NCI-H510A treated with DMSO at 0.1 percent for 48 hours (cell line): Measurements from ENCODE around the gene TPCN2.
A peak's percentile ranks its signal among the peaks of the same experiment; 100 is the strongest.
"Not testable (repeated sequence)": the region's sequence is repeated elsewhere in the genome, so short reads cannot be mapped to it uniquely, and the experiment has no call there.

ENCODE experiments used
- DNase-seq: peaks from one replicate; lab custom pipeline; 2025; lab: John Stamatoyannopoulos, UW

Gene TPCN2

GRCh38 chr11:69048694-69049489 lies at the start of gene TPCN2:
Gene TPCN2 (plus strand): TSS chr11:69048932. CDS start chr11:69048998, 66 bp downstream.
- peak; percentile 95 for DNase-seq

GRCh38 chr11:68999093-68999747 lies 49.5 kb upstream of the TPCN2 start:
- no peak for DNase-seq

- DNase-seq = not testable (repeated sequence)
These were observed 48.9 kb upstream of the TPCN2 start for GRCh38 chr11:68999748-69000355.

GRCh38 chr11:69000391-69000790 lies 48.3 kb upstream of the TPCN2 start:
- DNase-seq = no peak

- DNase-seq = no peak
These were observed 47.9 kb upstream of the TPCN2 start for GRCh38 chr11:69000831-69001242.

GRCh38 chr11:69001243-69002081 lies 47.3 kb upstream of the TPCN2 start:
- no peak for DNase-seq

- DNase-seq = no peak
These were observed 46.6 kb upstream of the TPCN2 start for GRCh38 chr11:69002110-69002569.

- no peak for DNase-seq
These were observed 46.0 kb upstream of the TPCN2 start for GRCh38 chr11:69002570-69003231.

GRCh38 chr11:69003301-69003865 lies 45.3 kb upstream of the TPCN2 start:
- DNase-seq = no peak

GRCh38 chr11:69003866-69004367 lies 44.8 kb upstream of the TPCN2 start:
- no peak for DNase-seq

- no peak for DNase-seq
These were observed 44.1 kb upstream of the TPCN2 start for GRCh38 chr11:69004411-69005182.

GRCh38 chr11:69005183-69005630 lies 43.5 kb upstream of the TPCN2 start:
- DNase-seq = no peak

- no peak for DNase-seq
These were observed 42.9 kb upstream of the TPCN2 start for GRCh38 chr11:69005631-69006368.

GRCh38 chr11:69006816-69007215 lies 41.9 kb upstream of the TPCN2 start:
- DNase-seq = no peak

- no peak for DNase-seq
These were observed 40.8 kb upstream of the TPCN2 start for GRCh38 chr11:69007975-69008381.

- no peak for DNase-seq
These were observed 39.8 kb upstream of the TPCN2 start for GRCh38 chr11:69008737-69009440.

GRCh38 chr11:69009441-69010211 lies 39.1 kb upstream of the TPCN2 start:
- DNase-seq = no peak

- DNase-seq = no peak
These were observed 38.3 kb upstream of the TPCN2 start for GRCh38 chr11:69010361-69010891.
